Fibroblast of lung (primary cell): ENCODE results near the gene GRIK1. TPM values are rescaled to one million over a fixed set of nuclear protein-coding genes. Genes with fewer than 3 reads are reported as not detected.
A peak's percentile ranks its signal among the peaks of the same experiment; 100 is the strongest.

ENCODE experiments used
- DNase-seq, 2 donors: peaks; one replicate each; pipeline versions ENCODE4 v3.0.0 to v3.0.0-alpha.2; 2010; ENCODE audit warnings: low read depth in 2 of 2
- H2AFZ ChIP-seq: 2 replicates; pipeline ENCODE4 v1.5.1; 2012; ENCODE audit warnings: low read length, control low read depth, inconsistent platforms
- H3K27ac ChIP-seq: 2 replicates; pipeline ENCODE4 v1.5.1; 2011; ENCODE audit warnings: low read length, control low read depth; ENCODE audit not compliant: insufficient read depth
- H3K27me3 ChIP-seq: 2 replicates; pipeline ENCODE4 v1.5.1; 2011; ENCODE audit warnings: mild to moderate bottlenecking, low read length; ENCODE audit not compliant: control insufficient read depth, insufficient read depth
- H3K36me3 ChIP-seq: 2 replicates; pipeline ENCODE4 v1.5.1; 2011; ENCODE audit warnings: low read length; ENCODE audit not compliant: control insufficient read depth, insufficient read depth
- H3K4me1 ChIP-seq: 2 replicates; pipeline ENCODE4 v1.5.1; 2011; ENCODE audit warnings: low read length; ENCODE audit not compliant: control insufficient read depth, insufficient read depth; ENCODE audit errors: extremely low read depth
- H3K4me2 ChIP-seq: 2 replicates; pipeline ENCODE4 v1.5.1; 2011; ENCODE audit warnings: low read length, control low read depth; ENCODE audit not compliant: insufficient read depth; ENCODE audit errors: extremely low read depth
- H3K4me3 ChIP-seq, 4 experiments: fragments of 200-600 bp in 1 of 4; sonication (generic) in 1 of 4; replicated peaks in 1 of 4; 2 replicates each; pipeline ENCODE4 v1.5.1; 2011 to 2016; ENCODE audit warnings: low read length in 4 of 4, low read depth in 3 of 4, mild to moderate bottlenecking in 3 of 4, control low read depth in 2 of 4, inconsistent platforms in 1 of 4, mixed read lengths in 1 of 4; ENCODE audit not compliant: insufficient read depth in 1 of 4; ENCODE audit errors: control extremely low read depth in 1 of 4
- H3K79me2 ChIP-seq: 2 replicates; pipeline ENCODE4 v1.5.1; 2012; ENCODE audit warnings: mild to moderate bottlenecking, low read length, inconsistent platforms; ENCODE audit not compliant: control insufficient read depth, insufficient read depth
- H3K9ac ChIP-seq: 2 replicates; pipeline ENCODE4 v1.5.1; 2011; ENCODE audit warnings: mild to moderate bottlenecking, low read length, control low read depth; ENCODE audit not compliant: insufficient read depth
- H3K9me3 ChIP-seq: 2 replicates; pipeline ENCODE4 v1.5.1; 2012; ENCODE audit warnings: low read depth, low read length; ENCODE audit not compliant: control insufficient read depth, insufficient read depth
- H4K20me1 ChIP-seq: 2 replicates; pipeline ENCODE4 v1.5.1; 2011; ENCODE audit warnings: low read length; ENCODE audit not compliant: control insufficient read depth, insufficient read depth; ENCODE audit errors: extremely low read depth
- CTCF ChIP-seq, 2 donors: IDR thresholded peaks in 1 of 2; conservative IDR thresholded peaks in 1 of 2; 1 replicate in 1 of 2; 2 replicates in 1 of 2; pipeline ENCODE4 v1.5.1; 2011 to 2012; ENCODE audit warnings: low read length in 2 of 2, control low read depth in 1 of 2, inconsistent platforms in 1 of 2, low read depth in 1 of 2, mild to moderate bottlenecking in 1 of 2
- EZH2 ChIP-seq: IDR thresholded peaks from 2 replicates; pipeline ENCODE4 v1.5.1; 2012; ENCODE audit warnings: low read length, control low read depth, mild to moderate bottlenecking; ENCODE audit errors: missing control alignments
- polyA plus RNA-seq, 2 donors: library from polyadenylated mRNA; depleted of rRNA in 1 of 2; stranded (reverse) in 1 of 2; unstranded in 1 of 2; fragments of >200 nt; gene quantifications; 2 replicates each; pipeline ENCODE4 v1.2.1, GENCODE V29; 2011 to 2012; ENCODE audit warnings: missing spikeins in 1 of 2
- total RNA-seq: library from RNA; depleted of rRNA; stranded (reverse); fragments of >200 nt; gene quantifications from 2 replicates; pipeline ENCODE4 v1.2.1, GENCODE V29; 2014

GRIK1 gene
- total and polyA plus RNA-seq, 2 donors (not counting 1 experiment from before 2014, with no cell fraction given), result not detected

DNA sequence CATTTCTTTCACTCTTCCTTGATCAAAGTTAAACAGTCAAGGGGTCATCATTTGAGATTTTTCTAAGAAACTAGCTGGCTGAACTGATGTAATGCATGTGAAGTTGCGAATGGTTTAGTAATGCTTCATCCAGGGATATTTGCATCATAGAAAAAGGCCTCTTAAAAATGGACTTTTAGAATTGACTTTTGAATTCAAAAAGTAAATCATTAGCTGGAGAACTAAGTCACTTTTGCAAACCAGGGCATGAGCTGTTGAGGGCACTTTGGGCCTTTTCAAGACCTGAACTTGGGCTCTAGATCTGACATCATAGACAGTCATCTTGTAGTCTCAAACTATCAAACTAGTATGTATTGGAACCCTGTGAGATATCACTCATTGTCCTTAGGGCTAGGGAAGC, 85.0 kb downstream of the GRIK1 start:
- H2AFZ ChIP-seq, result no peak overlapping the region
- no peak for DNase-seq
- H3K9me3 ChIP-seq, result no peaks in the 10 kb centered on the region
- no peak overlapping the region for H3K27ac ChIP-seq
- no peak overlapping the region for H3K4me3 ChIP-seq
- no peaks in the 10 kb centered on the region for H4K20me1 ChIP-seq
- no peaks in the 10 kb centered on the region for H3K4me1 ChIP-seq
- no peaks in the 10 kb centered on the region for H3K79me2 ChIP-seq
- no peaks in the 10 kb centered on the region for H3K36me3 ChIP-seq
- no peak overlapping the region for H3K4me2 ChIP-seq
- no peak overlapping the region for H3K9ac ChIP-seq
- H3K27me3 ChIP-seq, result no peaks in the 10 kb centered on the region
- TF ChIP-seq EZH2 (no peak), CTCF (conservative IDR thresholded peaks at IDR 0.05 in 1 of 2, IDR thresholded peaks at IDR 0.05 in 1 of 2; ENCODE audit: low read depth in 1 of 2, low read length in 2 of 2) (no peak)

- no peak overlapping the region for H3K9ac ChIP-seq
- no peaks in the 10 kb centered on the region for H4K20me1 ChIP-seq
- H3K27me3 ChIP-seq, result no peaks in the 10 kb centered on the region
- no peak for DNase-seq
- H3K4me1 ChIP-seq, result no peaks in the 10 kb centered on the region
- H3K4me3 ChIP-seq, result no peak overlapping the region
- H3K79me2 ChIP-seq, result no peaks in the 10 kb centered on the region
- TF ChIP-seq EZH2 (no peak), CTCF (conservative IDR thresholded peaks at IDR 0.05 in 1 of 2, IDR thresholded peaks at IDR 0.05 in 1 of 2; ENCODE audit: low read depth in 1 of 2, low read length in 2 of 2) (no peak)
- H3K4me2 ChIP-seq, result no peak overlapping the region
- H3K36me3 ChIP-seq, result no peaks in the 10 kb centered on the region
- H2AFZ ChIP-seq, result no peak overlapping the region
- no peaks in the 10 kb centered on the region for H3K9me3 ChIP-seq
- no peak overlapping the region for H3K27ac ChIP-seq
Measured at GRCh38 chr21:29851611-29852010, 88.2 kb downstream of the GRIK1 start.

DNA sequence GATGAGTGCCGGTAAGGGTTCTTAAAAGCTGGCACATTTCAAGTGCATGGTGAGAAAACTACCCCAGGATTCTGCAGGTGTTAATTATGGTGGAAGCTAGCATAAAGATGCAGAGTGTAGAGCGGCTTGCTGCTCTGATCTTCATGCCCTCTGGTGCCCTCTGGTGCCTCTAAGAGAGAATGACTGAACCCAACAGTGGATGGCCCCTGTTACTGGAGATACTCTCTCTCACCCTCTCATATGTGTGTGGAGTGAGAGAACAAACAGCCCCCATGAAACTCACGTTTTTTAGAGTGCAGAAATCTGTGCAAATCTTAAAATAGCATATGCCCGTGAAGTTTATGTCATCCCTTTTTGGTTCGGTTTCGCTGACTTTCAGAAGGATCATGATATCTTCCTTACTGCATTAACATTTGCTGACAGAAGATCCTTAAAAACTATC, 90.0 kb downstream of the GRIK1 start:
- Histone ChIP-seq H3K27ac (no peak overlapping the region), H3K4me1 (no peaks in the 10 kb centered on the region), H3K4me3 (no peak overlapping the region), H3K36me3 (no peaks in the 10 kb centered on the region), H3K9me3 (no peaks in the 10 kb centered on the region), H3K4me2 (no peak overlapping the region), H2AFZ (no peak overlapping the region), H3K9ac (no peak overlapping the region), H3K27me3 (no peaks in the 10 kb centered on the region), H4K20me1 (no peaks in the 10 kb centered on the region), H3K79me2 (no peaks in the 10 kb centered on the region)
- DNase-seq, result peak; percentile 43 to 74
- TF ChIP-seq CTCF (conservative IDR thresholded peaks at IDR 0.05 in 1 of 2, IDR thresholded peaks at IDR 0.05 in 1 of 2; ENCODE audit: low read depth in 1 of 2, low read length in 2 of 2) (peak; percentile 85 to 86), EZH2 (no peak)
